Fibroblast of the conjunctiva (primary cell): ENCODE measurements around the gene CCNA1.

Experiments
- DNase-seq: peaks from one replicate; pipeline ENCODE4 v3.0.0-alpha.2; 2010; ENCODE audit warnings: low read depth

The CCNA1 gene

DNA sequence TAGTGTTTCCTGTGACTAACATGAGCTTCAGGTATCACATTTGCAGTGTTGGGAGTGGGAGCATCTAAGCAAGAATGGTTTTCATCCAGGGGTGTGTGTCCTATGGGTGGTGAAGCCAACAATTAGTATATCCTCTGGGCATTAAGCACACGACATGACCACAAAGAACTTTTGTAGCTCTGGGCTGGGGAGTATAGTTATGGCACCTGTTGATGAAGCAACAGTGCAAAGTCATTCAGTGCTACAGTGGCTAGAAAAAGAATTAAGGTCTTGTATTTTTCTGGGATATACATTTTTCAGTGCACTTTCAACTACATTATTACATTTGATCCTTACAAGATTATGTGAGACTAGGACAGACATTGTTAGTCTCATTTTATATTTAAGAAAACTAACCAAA lies 21.8 kb downstream of the CCNA1 start:
- no peak for DNase-seq

DNA sequence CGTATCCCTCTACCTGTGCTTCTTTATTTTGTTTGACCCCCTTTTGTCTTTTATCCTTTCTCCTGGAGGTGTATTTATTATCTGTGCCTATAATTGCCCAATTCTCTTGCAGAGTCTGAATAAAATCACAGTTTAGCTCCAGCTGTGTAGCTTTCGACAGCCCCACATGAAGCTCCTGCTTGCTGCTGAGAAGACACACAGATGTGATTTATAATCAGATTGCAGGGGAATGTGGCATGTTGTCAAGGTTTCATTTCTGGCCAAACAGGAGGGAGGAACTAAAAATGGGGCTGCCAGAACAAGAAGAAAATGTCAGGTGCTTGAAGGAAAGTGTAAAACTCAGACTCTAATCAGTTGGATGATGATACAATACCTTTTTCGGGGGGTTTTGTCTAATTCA lies 22.7 kb downstream of the CCNA1 start:
- no peak for DNase-seq

DNA sequence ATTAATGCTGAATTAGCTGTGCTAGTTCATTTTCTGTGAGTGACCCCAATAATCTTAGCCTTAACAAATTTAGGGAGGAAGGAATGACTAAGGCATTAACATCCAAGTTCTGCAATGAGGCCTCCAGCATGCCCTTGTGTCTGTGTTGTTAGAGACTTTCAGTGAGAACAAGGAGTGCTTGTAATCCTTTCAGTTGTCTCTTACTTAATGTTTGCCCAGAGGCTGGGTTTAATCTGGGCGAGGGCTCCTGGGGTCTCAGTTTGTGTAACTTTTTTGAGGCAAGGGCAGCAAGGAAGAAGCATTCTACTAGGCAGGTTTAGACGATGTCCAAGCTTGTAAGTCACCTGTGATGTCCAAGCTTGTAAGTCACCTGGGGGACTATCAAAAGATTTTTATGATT lies 24.3 kb downstream of the CCNA1 start:
- DNase-seq: no peak

DNA sequence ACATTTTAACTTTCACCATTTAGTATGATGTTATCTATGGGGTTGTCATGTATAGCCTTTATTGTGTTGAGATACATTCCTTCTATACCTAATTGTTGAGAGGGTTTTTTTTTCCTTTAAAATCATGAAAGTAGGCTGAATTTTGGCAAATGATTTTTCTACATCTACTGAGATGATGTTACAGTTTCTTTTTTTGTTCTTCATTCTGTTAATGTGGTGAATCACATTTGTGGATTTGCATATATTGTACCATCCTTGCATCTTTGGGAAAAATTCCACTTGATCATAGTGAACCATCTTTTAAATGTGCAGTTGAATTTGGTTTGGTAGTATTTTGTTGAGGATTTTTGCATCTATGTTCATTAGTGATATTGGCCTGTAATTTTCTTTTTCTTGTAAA lies 29.2 kb downstream of the CCNA1 start:
- DNase-seq: no peak

DNA sequence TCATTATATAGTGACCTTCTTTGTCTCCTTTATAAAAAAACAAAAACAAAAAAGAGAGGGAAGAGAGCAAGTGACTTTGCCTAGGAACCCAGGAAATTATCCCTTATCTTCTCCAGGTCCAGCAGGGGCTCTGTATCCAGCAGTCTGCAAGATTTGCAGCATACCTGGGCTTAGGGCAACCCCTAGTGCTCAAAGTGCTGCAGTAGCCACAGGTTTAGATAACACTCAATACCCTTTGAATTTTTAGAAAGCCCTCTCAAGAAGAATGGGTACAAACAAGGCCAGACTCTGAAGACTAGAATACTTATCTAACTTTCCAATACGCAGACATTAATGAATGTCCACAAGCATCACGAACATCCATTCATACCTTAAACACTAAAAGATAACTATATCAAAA lies 43.2 kb downstream of the CCNA1 start:
- no peak for DNase-seq

DNA sequence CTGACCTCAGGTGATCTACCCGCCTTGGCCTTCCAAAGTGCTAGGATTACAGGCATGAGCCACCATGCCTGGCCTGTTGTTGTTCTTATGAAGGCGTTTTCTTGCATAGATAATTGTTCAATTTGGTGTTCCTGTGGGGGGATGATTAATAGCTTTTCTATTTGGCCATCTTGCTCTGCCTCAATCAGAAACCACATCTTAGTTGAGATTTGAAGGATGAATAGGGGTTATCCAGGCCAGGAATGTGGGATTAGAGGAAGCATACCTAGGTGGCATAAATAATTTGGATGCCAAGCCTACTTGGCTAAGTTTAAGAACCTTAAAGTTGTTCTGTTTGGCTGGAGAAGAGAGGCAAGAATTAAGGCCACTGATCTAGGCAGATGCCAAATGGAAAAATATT lies 44.4 kb downstream of the CCNA1 start:
- no peak for DNase-seq

DNA sequence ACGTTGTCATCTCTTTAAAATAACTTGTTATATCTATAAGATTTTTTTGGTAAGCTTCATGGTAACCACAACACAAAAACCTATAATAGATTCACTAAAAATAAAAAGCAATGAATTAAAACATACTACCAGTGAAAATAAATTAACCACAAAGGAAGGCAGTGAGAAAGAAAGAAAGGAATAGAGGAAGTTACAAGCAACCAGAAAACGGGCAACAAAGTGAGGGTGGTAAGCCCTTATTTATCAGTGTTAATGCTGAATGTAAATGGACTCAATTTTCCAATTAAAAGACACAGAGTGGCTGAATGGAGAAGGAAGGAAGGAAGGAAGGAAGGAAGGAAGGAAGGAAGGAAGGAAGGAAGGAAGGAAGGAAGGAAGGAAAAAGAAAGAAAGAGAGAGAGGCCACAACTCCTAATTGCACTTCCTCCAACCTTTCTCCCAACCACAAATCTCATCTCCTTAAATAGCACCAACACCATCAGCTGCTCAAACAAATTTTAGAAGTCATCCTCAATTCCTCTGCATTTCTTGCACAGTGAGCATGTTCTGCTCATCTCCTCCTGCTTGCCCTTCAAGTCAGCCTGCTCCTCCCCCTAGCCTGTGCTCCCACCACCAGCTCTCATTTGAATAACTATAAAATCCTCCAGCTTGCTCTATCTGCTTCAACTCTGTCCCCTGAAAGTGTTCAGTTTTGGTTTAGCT lies 48.6 kb downstream of the CCNA1 start:
- no peak for DNase-seq

DNA sequence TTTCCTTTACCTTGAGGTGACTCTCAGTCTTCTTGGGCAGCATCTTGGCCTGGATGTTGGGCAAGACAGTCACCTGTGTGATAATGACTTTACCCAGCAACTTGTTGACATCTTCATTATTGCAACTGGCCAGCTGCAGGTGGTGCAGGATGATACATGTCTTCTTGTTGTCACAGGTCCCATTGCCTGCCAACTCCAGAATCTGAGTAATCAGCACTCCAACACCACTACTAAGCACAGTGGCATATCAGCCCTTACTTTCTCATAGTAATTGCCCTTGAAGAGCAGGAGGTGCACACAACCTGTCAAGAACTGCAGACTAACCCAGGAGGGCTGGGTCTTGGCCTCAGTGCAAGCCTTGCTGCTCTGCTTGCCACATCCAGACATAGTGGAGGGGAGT lies 57.8 kb downstream of the CCNA1 start:
- no peak for DNase-seq
